Measurements from ENCODE around the gene ZNF507.

- TF ChIP-seq POLR2A (IDR thresholded peaks at IDR 0.05; ENCODE audit: control extremely low read depth in 1 of 2, low read depth in 2 of 2, low read length in 2 of 2) (no peak), CTCF (IDR thresholded peaks at IDR 0.05; ENCODE audit: control extremely low read depth in 1 of 3, insufficient read depth in 1 of 3, low read depth in 1 of 3, low read length in 3 of 3) (no peak), ATF2 (IDR thresholded peaks at IDR 0.05; ENCODE audit: low read length) (no peak), GABPA (IDR thresholded peaks at IDR 0.05; ENCODE audit: borderline replicate concordance, insufficient read depth, low read length) (no peak), SIX5 (IDR thresholded peaks at IDR 0.05; ENCODE audit: low read depth, low read length) (no peak), RAD21 (IDR thresholded peaks at IDR 0.05 in 1 of 2, conservative IDR thresholded peaks at IDR 0.05 in 1 of 2; ENCODE audit: low read depth in 2 of 2, low read length in 2 of 2) (no peak), YY1 (IDR thresholded peaks at IDR 0.05; ENCODE audit: low read depth, low read length) (no peak), MAFK (IDR thresholded peaks at IDR 0.05; ENCODE audit: low read depth, low read length) (no peak), JUND (IDR thresholded peaks at IDR 0.05; ENCODE audit: low read length) (no peak)
Observed at GRCh38 chr19:32368787-32369186, 23.4 kb downstream of the ZNF507 start.
